VCaP (cell line): ENCODE results near the gene RAE1.

Source experiments
- H3K27ac ChIP-seq: fragments of 450-650 bp; 2 replicates; pipeline ENCODE4 v1.5.1; 2017
- CTCF ChIP-seq: fragments of 450-650 bp; conservative IDR thresholded peaks from 2 replicates; pipeline ENCODE4 v1.5.1; 2017; ENCODE audit warnings: mild to moderate bottlenecking, moderate library complexity

RAE1 gene

GRCh38 chr20:57405236-57406016, 54.4 kb downstream of the RAE1 start:
- TF ChIP-seq CTCF = no peak
- no peak overlapping the region for H3K27ac ChIP-seq

GRCh38 chr20:57407541-57407956, 56.5 kb downstream of the RAE1 start:
- no peak for TF ChIP-seq CTCF
- no peak overlapping the region for H3K27ac ChIP-seq

- no peak for TF ChIP-seq CTCF
- H3K27ac ChIP-seq = no peak overlapping the region
Measured at GRCh38 chr20:57408131-57408530, 57.1 kb downstream of the RAE1 start.

- no peak overlapping the region for H3K27ac ChIP-seq
- TF ChIP-seq CTCF = no peak
Measured at GRCh38 chr20:57408536-57409233, 57.6 kb downstream of the RAE1 start.

- H3K27ac ChIP-seq = no peak overlapping the region
- no peak for TF ChIP-seq CTCF
Measured at GRCh38 chr20:57409316-57409671, 58.2 kb downstream of the RAE1 start.

- no peak for TF ChIP-seq CTCF
Measured at GRCh38 chr20:57409672-57410397, 58.8 kb downstream of the RAE1 start.

GRCh38 chr20:57410398-57410920, 59.4 kb downstream of the RAE1 start:
- no peak overlapping the region for H3K27ac ChIP-seq
- TF ChIP-seq CTCF = no peak

More at GRCh38 chr20:57409672-57410397, 58.8 kb downstream of the RAE1 start:
- no peak overlapping the region for H3K27ac ChIP-seq
